H9 (cell line): Measurements from ENCODE around the gene PHKA1. TPM values are rescaled to one million over a fixed set of nuclear protein-coding genes. Genes with fewer than 3 reads are reported as not detected.

Experiments
- DNase-seq: peaks from one replicate; pipeline ENCODE4 v3.0.0-alpha.2; 2017
- H2AFZ ChIP-seq: one replicate; pipeline ENCODE4 v1.6.1; 2013; ENCODE audit warnings: mild to moderate bottlenecking, low read length, control low read depth, moderate library complexity
- H2AK5ac ChIP-seq: 2 replicates; pipeline ENCODE4 v1.6.1; 2013; ENCODE audit warnings: low read length, control low read depth, mixed read lengths; ENCODE audit not compliant: insufficient read length
- H2BK120ac ChIP-seq: one replicate; pipeline ENCODE4 v1.6.1; 2013; ENCODE audit warnings: low read depth, mild to moderate bottlenecking, low read length, control low read depth, inconsistent platforms; ENCODE audit not compliant: poor library complexity, severe bottlenecking
- H2BK12ac ChIP-seq: 2 replicates; pipeline ENCODE4 v1.6.1; 2013; ENCODE audit warnings: low read length, control low read depth, mixed read lengths, low read depth; ENCODE audit not compliant: insufficient read length
- H2BK15ac ChIP-seq: 2 replicates; pipeline ENCODE4 v1.6.1; 2013; ENCODE audit warnings: low read depth, low read length, control low read depth
- H2BK20ac ChIP-seq: one replicate; pipeline ENCODE4 v1.6.1; 2013; ENCODE audit warnings: low read depth, mild to moderate bottlenecking, low read length, control low read depth, inconsistent platforms; ENCODE audit not compliant: poor library complexity, severe bottlenecking
- H2BK5ac ChIP-seq: 2 replicates; pipeline ENCODE4 v1.6.1; 2013; ENCODE audit warnings: low read length, control low read depth, mixed read lengths; ENCODE audit not compliant: insufficient read length
- H3K14ac ChIP-seq: 2 replicates; pipeline ENCODE4 v1.6.1; 2013; ENCODE audit warnings: low read length, control low read depth; ENCODE audit not compliant: insufficient read depth
- H3K18ac ChIP-seq: 2 replicates; pipeline ENCODE4 v1.6.1; 2013; ENCODE audit warnings: low read depth, mild to moderate bottlenecking, mixed read lengths, low read length, control low read depth; ENCODE audit not compliant: insufficient read length
- H3K23ac ChIP-seq: 2 replicates; pipeline ENCODE4 v1.6.1; 2013; ENCODE audit warnings: low read length, control low read depth, mixed read lengths, low read depth; ENCODE audit not compliant: insufficient read length
- H3K23me2 ChIP-seq: 2 replicates; pipeline ENCODE4 v1.6.1; 2013; ENCODE audit warnings: low read depth, mild to moderate bottlenecking, mixed read lengths, low read length, control low read depth; ENCODE audit not compliant: insufficient read length, poor library complexity, severe bottlenecking
- H3K27ac ChIP-seq: 2 replicates; pipeline ENCODE4 v1.5.1; 2013; ENCODE audit warnings: low read length, control low read depth, mixed read lengths, low read depth; ENCODE audit not compliant: insufficient read length
- H3K27me3 ChIP-seq: 2 replicates; pipeline ENCODE4 v1.6.1; 2013; ENCODE audit warnings: low read length, control low read depth, inconsistent platforms; ENCODE audit not compliant: insufficient read depth
- H3K4ac ChIP-seq: 2 replicates; pipeline ENCODE4 v1.6.1; 2013; ENCODE audit warnings: low read depth, mild to moderate bottlenecking, control low read depth, inconsistent platforms, low read length, moderate library complexity
- H3K4me1 ChIP-seq: 2 replicates; pipeline ENCODE4 v1.6.1; 2013; ENCODE audit warnings: low read length, control low read depth, inconsistent platforms; ENCODE audit not compliant: insufficient read depth
- H3K4me2 ChIP-seq: 2 replicates; pipeline ENCODE4 v1.6.1; 2013; ENCODE audit warnings: low read length, control low read depth, mixed read lengths; ENCODE audit not compliant: insufficient read length, insufficient read depth
- H3K56ac ChIP-seq: 2 replicates; pipeline ENCODE4 v1.6.1; 2013; ENCODE audit warnings: low read depth, mild to moderate bottlenecking, mixed read lengths, low read length, control low read depth; ENCODE audit not compliant: insufficient read length
- H3K79me1 ChIP-seq: 2 replicates; pipeline ENCODE4 v1.6.1; 2013; ENCODE audit warnings: low read depth, mild to moderate bottlenecking, moderate library complexity, low read length, control low read depth, inconsistent platforms; ENCODE audit not compliant: insufficient read depth, poor library complexity, severe bottlenecking
- H3K79me2 ChIP-seq: 2 replicates; pipeline ENCODE4 v1.6.1; 2013; ENCODE audit warnings: low read length, control low read depth, inconsistent platforms; ENCODE audit not compliant: insufficient read depth
- H3K9ac ChIP-seq: 2 replicates; pipeline ENCODE4 v1.6.1; 2013; ENCODE audit warnings: low read length, control low read depth, mixed read lengths; ENCODE audit not compliant: insufficient read length; ENCODE audit errors: extremely low read depth
- H3K9me3 ChIP-seq: one replicate; pipeline ENCODE4 v1.6.1; 2013; ENCODE audit warnings: low read depth, low read length, inconsistent platforms; ENCODE audit not compliant: control insufficient read depth
- H3T11ph ChIP-seq: one replicate; pipeline ENCODE4 v1.6.1; 2013; ENCODE audit warnings: mild to moderate bottlenecking, low read length, control low read depth, inconsistent platforms
- H4K20me1 ChIP-seq: one replicate; pipeline ENCODE4 v1.6.1; 2013; ENCODE audit not compliant: control insufficient read depth, insufficient read length, insufficient read depth
- H4K5ac ChIP-seq: 2 replicates; pipeline ENCODE4 v1.6.1; 2013; ENCODE audit warnings: low read depth, mild to moderate bottlenecking, mixed read lengths, low read length, control low read depth; ENCODE audit not compliant: insufficient read length
- H4K8ac ChIP-seq: replicated peaks from 2 replicates; pipeline ENCODE4 v1.6.1; 2013; ENCODE audit warnings: low read length, control low read depth, mixed read lengths, low read depth; ENCODE audit not compliant: insufficient read length
- H4K91ac ChIP-seq: 2 replicates; pipeline ENCODE4 v1.6.1; 2013; ENCODE audit warnings: low read depth, mild to moderate bottlenecking, moderate library complexity, mixed read lengths, low read length, control low read depth; ENCODE audit not compliant: insufficient read length
- H3K27ac Mint-ChIP-seq, 3 experiments: 2 replicates in 2 of 3; 3 replicates in 1 of 3; pipeline ENCODE4 v1.8.0; 2020 to 2021; ENCODE audit warnings: mixed read lengths in 3 of 3, mild to moderate bottlenecking in 1 of 3, moderate library complexity in 1 of 3
- H3K27me3 Mint-ChIP-seq: 2 replicates; pipeline ENCODE4 v1.8.0; 2021; ENCODE audit warnings: low read depth, mild to moderate bottlenecking, moderate library complexity, mixed read lengths
- H3K36me3 Mint-ChIP-seq, 3 experiments: 2 replicates in 2 of 3; 3 replicates in 1 of 3; pipeline ENCODE4 v1.8.0; 2020 to 2021; ENCODE audit warnings: low read depth in 3 of 3, mixed read lengths in 3 of 3; ENCODE audit not compliant: insufficient read depth in 1 of 3
- H3K4me1 Mint-ChIP-seq, 2 experiments: 2 replicates each; pipeline ENCODE4 v1.8.0; 2020; ENCODE audit warnings: mixed read lengths in 2 of 2
- H3K4me3 Mint-ChIP-seq, 2 experiments: 2 replicates in 1 of 2; 3 replicates in 1 of 2; pipeline ENCODE4 v1.8.0; 2020 to 2021; ENCODE audit warnings: mild to moderate bottlenecking in 2 of 2, mixed read lengths in 2 of 2, moderate library complexity in 1 of 2
- H3K9me3 Mint-ChIP-seq, 2 experiments: 2 replicates in 1 of 2; 3 replicates in 1 of 2; pipeline ENCODE4 v1.8.0; 2020; ENCODE audit warnings: mild to moderate bottlenecking in 2 of 2, mixed read lengths in 2 of 2, moderate library complexity in 1 of 2
- total RNA-seq: library from RNA; stranded (reverse); gene quantifications from 2 replicates; pipeline ENCODE4 v1.2.1, GENCODE V29; 2021
- TF ChIP-seq, protein P1 (sequence below): fragments of 200-600 bp; sonication (generic); conservative IDR thresholded peaks from 3 replicates; pipeline ENCODE4 v1.8.0; 2021; ENCODE audit warnings: antibody characterized with exemption, mild to moderate bottlenecking

Gene PHKA1
- total RNA-seq, 1 experiment from 2014 or later: 6.6 TPM

DNA sequence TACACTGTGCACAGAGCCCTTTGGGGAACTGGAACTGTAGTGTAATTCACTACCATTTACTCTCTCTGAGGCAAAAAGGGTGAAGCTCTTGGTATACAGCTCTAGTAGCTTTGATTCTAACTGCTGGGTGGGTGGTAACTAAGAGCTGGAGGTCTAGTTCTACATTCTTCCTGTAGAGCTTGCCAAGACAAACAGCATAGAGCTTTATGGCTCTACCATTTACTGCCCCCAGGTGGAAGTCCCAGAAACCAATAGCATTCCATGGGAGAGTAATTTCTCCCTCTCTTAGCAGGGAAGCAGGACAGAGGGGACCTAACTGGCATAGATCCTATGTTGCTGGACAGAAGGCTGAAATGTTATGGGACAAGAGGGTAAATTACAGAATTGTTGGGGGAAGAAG is 168.1 kb downstream of the PHKA1 start:
- H3K9me3 Mint-ChIP-seq: peaks cover 69 to 75% of the 10 kb centered on the region in 2 experiments

More for the DNA sequence above, 168.1 kb downstream of the PHKA1 start:
- Histone ChIP-seq H3K14ac (no peak overlapping the region), H3K56ac (no peak overlapping the region), H3K9me3 (peaks cover 47% of the 10 kb centered on the region), H2BK15ac (no peak overlapping the region), H3K23ac (no peak overlapping the region), H4K5ac (no peak overlapping the region), H3K27ac (no peak overlapping the region), H3K9ac (no peak overlapping the region), H3K79me1 (no peaks in the 10 kb centered on the region), H2AFZ (no peak overlapping the region), H2BK5ac (no peak overlapping the region), H2AK5ac (no peak overlapping the region), H4K20me1 (no peaks in the 10 kb centered on the region), H2BK12ac (no peak overlapping the region), H4K8ac (no peak overlapping the region), H3K79me2 (no peaks in the 10 kb centered on the region), H3K23me2 (no peaks in the 10 kb centered on the region), H2BK120ac (no peak overlapping the region), H3K4me2 (no peak overlapping the region), H4K91ac (no peak overlapping the region), H3K27me3 (no peaks in the 10 kb centered on the region), H3T11ph (no peak overlapping the region), H2BK20ac (no peak overlapping the region), H3K18ac (no peak overlapping the region), H3K4me1 (no peaks in the 10 kb centered on the region), H3K4ac (no peak overlapping the region)
- H3K36me3 Mint-ChIP-seq: peaks cover 0 to 11% (median 7%) of the 10 kb centered on the region in 3 experiments; a peak in 6 of 7 replicates
- no peaks in the 10 kb centered on the region for H3K4me1 Mint-ChIP-seq
- no peak for DNase-seq
- no peaks in the 10 kb centered on the region for H3K27me3 Mint-ChIP-seq
- H3K27ac Mint-ChIP-seq: no peak overlapping the region
- no peak overlapping the region for H3K4me3 Mint-ChIP-seq
- TF ChIP-seq, protein P1, sequence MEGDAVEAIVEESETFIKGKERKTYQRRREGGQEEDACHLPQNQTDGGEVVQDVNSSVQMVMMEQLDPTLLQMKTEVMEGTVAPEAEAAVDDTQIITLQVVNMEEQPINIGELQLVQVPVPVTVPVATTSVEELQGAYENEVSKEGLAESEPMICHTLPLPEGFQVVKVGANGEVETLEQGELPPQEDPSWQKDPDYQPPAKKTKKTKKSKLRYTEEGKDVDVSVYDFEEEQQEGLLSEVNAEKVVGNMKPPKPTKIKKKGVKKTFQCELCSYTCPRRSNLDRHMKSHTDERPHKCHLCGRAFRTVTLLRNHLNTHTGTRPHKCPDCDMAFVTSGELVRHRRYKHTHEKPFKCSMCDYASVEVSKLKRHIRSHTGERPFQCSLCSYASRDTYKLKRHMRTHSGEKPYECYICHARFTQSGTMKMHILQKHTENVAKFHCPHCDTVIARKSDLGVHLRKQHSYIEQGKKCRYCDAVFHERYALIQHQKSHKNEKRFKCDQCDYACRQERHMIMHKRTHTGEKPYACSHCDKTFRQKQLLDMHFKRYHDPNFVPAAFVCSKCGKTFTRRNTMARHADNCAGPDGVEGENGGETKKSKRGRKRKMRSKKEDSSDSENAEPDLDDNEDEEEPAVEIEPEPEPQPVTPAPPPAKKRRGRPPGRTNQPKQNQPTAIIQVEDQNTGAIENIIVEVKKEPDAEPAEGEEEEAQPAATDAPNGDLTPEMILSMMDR: peak; percentile 29; the same call in 2 of the 3 replicates
